Activated naive CD8-positive, alpha-beta T cell treated with anti-CD3 and anti-CD28 coated beads for 36 hours (primary cell): ENCODE measurements around the gene ZNF407. TPM values are rescaled to one million over a fixed set of nuclear protein-coding genes. Genes with fewer than 3 reads are reported as not detected.

Experiments
- DNase-seq: peaks from one replicate; pipeline ENCODE4 v3.0.0; 2021
- H3K27ac Mint-ChIP-seq: one replicate; pipeline ENCODE4 v1.8.0; 2022; ENCODE audit warnings: mild to moderate bottlenecking, moderate library complexity, mixed read lengths
- H3K27me3 Mint-ChIP-seq: one replicate; pipeline ENCODE4 v1.8.0; 2022; ENCODE audit warnings: mild to moderate bottlenecking, mixed read lengths
- H3K36me3 Mint-ChIP-seq: one replicate; pipeline ENCODE4 v1.8.0; 2021; ENCODE audit warnings: mild to moderate bottlenecking, mixed read lengths
- H3K4me1 Mint-ChIP-seq: one replicate; pipeline ENCODE4 v1.8.0; 2021; ENCODE audit warnings: mixed read lengths
- H3K4me3 Mint-ChIP-seq: one replicate; pipeline ENCODE4 v1.8.0; 2022; ENCODE audit warnings: mild to moderate bottlenecking, moderate library complexity, mixed read lengths
- H3K9me3 Mint-ChIP-seq: one replicate; pipeline ENCODE4 v1.8.0; 2022; ENCODE audit warnings: mixed read lengths
- total RNA-seq, 2 experiments: library from RNA; stranded (reverse); gene quantifications; one replicate each; pipeline ENCODE4 v1.2.3, GENCODE V29; 2021

The ZNF407 gene
- total RNA-seq, 2 experiments from 2014 or later: 9.6 to 10.3 TPM

DNA sequence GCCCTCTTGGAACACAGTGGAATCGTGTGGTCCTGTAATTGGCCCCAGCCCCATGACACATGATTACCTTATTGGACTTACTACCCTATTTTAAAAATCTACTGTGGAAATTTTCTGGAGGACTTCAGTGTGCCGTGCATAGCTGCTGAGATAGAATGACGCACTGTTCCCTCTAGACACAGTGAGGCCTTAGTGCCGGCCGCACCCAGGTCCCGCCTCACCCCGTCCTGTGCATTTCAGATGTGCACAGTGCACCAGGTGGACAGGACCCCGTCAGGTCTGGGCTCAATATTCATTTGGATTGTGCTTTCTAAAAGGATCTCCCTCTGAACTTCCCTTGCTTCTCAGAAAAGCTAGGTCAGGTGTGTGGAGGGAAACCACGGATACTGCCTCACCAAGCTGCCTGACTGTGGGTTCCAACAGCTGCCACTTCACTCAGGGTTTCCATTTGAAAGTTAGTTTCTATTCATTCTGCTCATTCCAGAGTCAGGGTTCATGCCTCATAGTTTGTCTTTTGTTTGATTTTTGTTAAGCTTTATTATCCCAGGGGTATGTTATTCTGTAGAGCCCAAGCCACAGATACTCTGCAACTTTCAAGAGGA, 455.5 kb downstream of the ZNF407 start:
- H3K4me3 Mint-ChIP-seq: no peak overlapping the region
- no peaks in the 10 kb centered on the region for H3K9me3 Mint-ChIP-seq
- peak overlapping the region; percentile 37 for H3K27ac Mint-ChIP-seq
- DNase-seq: no peak
- H3K27me3 Mint-ChIP-seq: no peaks in the 10 kb centered on the region
- H3K36me3 Mint-ChIP-seq: peaks cover 3% of the 10 kb centered on the region
- no peaks in the 10 kb centered on the region for H3K4me1 Mint-ChIP-seq

DNA sequence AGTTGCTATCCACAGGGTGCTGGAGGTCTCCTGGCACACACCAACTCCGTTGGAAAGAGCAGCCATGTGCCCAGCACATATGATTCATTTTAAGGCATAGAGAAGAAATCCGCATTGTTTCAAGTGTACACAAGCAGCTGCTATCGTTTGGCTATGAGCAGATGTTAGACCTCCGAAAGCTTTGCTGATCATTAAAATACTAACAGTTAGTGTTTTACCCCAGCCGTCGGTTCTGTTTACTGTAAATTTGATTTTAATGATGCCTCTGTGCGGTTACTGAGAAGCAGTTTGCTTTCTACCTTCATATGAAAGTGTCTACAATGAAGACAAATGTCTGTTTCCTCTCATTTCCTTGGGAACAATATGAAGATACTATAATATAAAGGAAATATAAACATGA, 456.4 kb downstream of the ZNF407 start:
- Mint-ChIP-seq H3K27me3 (no peaks in the 10 kb centered on the region), H3K9me3 (no peaks in the 10 kb centered on the region), H3K4me3 (no peak overlapping the region), H3K27ac (no peak overlapping the region), H3K4me1 (no peaks in the 10 kb centered on the region), H3K36me3 (peaks cover 3% of the 10 kb centered on the region)
- no peak for DNase-seq

- no peaks in the 10 kb centered on the region for H3K9me3 Mint-ChIP-seq
- DNase-seq: no peak
- H3K4me3 Mint-ChIP-seq: no peak overlapping the region
Measured at GRCh38 chr18:75054611-75055010, 456.9 kb downstream of the ZNF407 start.

DNA sequence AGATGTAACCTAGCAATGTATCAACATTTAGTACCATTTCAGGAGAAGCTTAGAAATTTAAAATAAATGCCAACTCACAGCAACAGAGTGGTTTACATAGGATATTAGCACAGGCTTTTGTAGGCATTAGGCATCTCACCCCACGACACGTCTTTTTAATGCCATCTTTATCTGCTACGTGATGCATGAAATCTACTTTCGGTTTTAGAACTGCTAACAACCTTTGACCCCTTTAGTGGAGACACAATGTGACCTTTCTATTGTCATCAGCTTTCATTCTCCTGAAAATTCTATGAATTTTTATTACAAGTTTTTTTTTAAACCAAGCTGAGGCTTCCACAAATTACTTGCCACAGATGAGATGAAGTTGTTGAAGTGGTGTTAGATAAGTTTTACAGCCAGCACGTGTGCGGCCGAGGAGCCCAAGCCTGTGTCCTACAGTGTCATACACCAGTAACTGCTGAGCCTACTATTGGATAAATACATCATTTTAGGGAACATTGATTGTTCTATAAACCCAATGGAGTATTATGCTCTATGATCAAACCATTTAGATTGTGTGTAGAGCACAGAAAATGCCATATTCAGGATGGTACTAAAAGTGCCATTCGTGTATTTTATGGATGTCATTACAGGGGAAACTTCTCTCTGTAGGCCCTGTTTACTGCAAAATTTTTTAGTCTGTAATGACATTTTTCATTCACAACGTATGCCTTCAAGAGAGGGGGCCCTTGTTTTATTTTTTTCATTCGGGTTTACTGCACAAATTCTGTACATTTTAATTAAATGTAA, 459.7 kb downstream of the ZNF407 start:
- no peak overlapping the region for H3K4me3 Mint-ChIP-seq

More at GRCh38 chr18:75054611-75055010, 456.9 kb downstream of the ZNF407 start:
- Mint-ChIP-seq H3K27me3 (no peaks in the 10 kb centered on the region), H3K27ac (no peak overlapping the region), H3K36me3 (peaks cover 2% of the 10 kb centered on the region), H3K4me1 (no peaks in the 10 kb centered on the region)

GRCh38 chr18:75060185-75060584, 462.5 kb downstream of the ZNF407 start:
- Mint-ChIP-seq H3K4me1 (no peaks in the 10 kb centered on the region), H3K36me3 (no peaks in the 10 kb centered on the region), H3K9me3 (no peaks in the 10 kb centered on the region), H3K4me3 (no peak overlapping the region), H3K27ac (no peak overlapping the region), H3K27me3 (no peaks in the 10 kb centered on the region)
- DNase-seq: no peak

More for the DNA sequence above, 459.7 kb downstream of the ZNF407 start:
- DNase-seq: no peak
- no peaks in the 10 kb centered on the region for H3K9me3 Mint-ChIP-seq
- H3K27ac Mint-ChIP-seq: no peak overlapping the region
- no peaks in the 10 kb centered on the region for H3K27me3 Mint-ChIP-seq
- H3K36me3 Mint-ChIP-seq: no peaks in the 10 kb centered on the region
- H3K4me1 Mint-ChIP-seq: no peaks in the 10 kb centered on the region

DNA sequence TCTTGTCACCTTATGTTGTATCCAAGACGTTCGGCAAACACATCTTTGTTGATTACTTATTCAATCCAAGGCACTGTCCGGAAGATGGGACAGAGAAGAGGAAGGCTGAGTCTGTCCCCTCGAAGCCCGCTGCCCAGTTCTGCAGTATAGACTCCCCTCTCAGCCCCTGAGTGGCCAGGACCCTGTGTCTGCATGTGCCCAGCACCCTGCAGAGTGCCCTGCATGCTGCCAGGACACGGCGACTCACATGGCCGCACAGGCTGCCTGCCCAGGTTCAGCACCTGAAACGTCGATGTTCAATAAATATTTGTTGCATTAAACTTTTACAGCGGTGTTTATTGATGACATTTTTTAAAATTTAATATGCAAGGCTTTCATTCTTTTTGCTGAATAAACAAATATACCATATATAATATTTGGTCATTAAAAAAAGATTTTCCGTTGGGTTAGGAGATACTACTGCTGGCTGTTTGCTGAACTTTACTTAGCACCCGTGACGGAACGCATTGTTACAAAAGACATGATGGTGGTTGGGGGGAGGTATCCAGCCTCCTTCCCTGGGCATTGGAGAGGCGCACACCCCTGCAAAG, 464.7 kb downstream of the ZNF407 start:
- Mint-ChIP-seq H3K4me1 (peaks cover 2% of the 10 kb centered on the region), H3K27ac (no peak overlapping the region), H3K36me3 (no peaks in the 10 kb centered on the region), H3K27me3 (no peaks in the 10 kb centered on the region), H3K4me3 (no peak overlapping the region), H3K9me3 (no peaks in the 10 kb centered on the region)
- no peak for DNase-seq

DNA sequence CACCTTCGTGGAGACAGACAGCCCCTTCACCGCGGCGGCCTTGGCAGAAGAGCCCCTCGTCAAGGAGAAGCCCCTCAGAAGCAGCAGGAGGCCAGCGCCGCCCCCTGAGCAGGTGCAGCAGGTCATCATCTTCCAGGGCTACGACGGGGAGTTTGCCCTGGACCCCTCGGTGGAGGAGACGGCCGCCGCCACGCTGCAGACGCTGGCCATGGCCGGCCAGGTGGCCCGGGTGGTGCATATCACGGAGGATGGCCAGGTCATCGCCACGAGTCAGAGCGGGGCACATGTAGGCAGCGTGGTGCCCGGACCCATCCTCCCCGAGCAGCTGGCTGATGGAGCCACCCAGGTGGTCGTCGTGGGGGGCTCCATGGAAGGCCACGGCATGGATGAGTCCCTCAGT, 465.5 kb downstream of the ZNF407 start:
- H3K9me3 Mint-ChIP-seq: no peaks in the 10 kb centered on the region
- H3K4me1 Mint-ChIP-seq: peaks cover 2% of the 10 kb centered on the region
- H3K27me3 Mint-ChIP-seq: no peaks in the 10 kb centered on the region

GRCh38 chr18:75063615-75064512, 466.2 kb downstream of the ZNF407 start:
- Mint-ChIP-seq H3K27ac (no peak overlapping the region), H3K4me1 (peaks cover 2% of the 10 kb centered on the region), H3K4me3 (no peak overlapping the region), H3K36me3 (no peaks in the 10 kb centered on the region), H3K27me3 (no peaks in the 10 kb centered on the region), H3K9me3 (no peaks in the 10 kb centered on the region)
- no peak for DNase-seq

More for the DNA sequence above, 465.5 kb downstream of the ZNF407 start:
- no peak overlapping the region for H3K27ac Mint-ChIP-seq
- H3K36me3 Mint-ChIP-seq: no peaks in the 10 kb centered on the region
- H3K4me3 Mint-ChIP-seq: no peak overlapping the region
- DNase-seq: no peak

- no peak overlapping the region for H3K27ac Mint-ChIP-seq
- H3K36me3 Mint-ChIP-seq: no peaks in the 10 kb centered on the region
- no peaks in the 10 kb centered on the region for H3K9me3 Mint-ChIP-seq
- H3K27me3 Mint-ChIP-seq: no peaks in the 10 kb centered on the region
- H3K4me1 Mint-ChIP-seq: peaks cover 2% of the 10 kb centered on the region
- no peak overlapping the region for H3K4me3 Mint-ChIP-seq
- no peak for DNase-seq
Measured at GRCh38 chr18:75064513-75064905, 466.8 kb downstream of the ZNF407 start.

DNA sequence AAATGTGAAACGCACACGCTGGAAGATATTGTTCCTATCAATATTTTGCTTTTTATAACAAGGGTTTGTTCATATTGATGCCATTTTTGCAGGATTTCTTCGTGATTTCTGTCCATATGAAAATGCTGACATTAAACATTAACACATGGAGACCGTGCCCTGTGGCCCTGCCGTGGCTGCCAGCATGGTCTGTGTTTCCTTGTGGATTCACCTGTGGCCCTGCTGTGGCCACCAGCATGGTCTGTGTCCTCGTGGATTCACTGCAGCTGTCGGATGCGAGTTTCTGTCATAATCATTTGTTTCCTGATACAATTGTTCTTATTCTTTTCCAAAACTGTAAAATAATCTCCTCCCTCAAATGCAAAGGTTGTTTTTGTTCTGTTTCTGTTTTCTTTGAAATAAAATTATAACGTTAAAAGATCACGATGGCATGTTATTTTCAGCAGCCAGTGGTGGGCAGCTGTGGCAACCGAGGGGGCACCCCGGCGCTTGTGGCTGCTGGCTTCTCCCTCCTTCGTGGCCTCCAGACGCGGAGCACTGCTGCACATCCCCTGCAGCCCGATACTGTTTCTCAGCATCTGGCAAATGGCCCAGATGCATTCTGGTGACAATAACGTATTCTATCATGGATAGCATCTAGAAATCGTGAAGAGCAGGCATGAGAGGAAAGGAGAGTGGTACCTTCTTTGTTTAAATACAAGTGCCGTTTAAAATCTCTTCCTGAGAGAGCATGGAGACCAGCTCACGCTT, 467.8 kb downstream of the ZNF407 start:
- no peaks in the 10 kb centered on the region for H3K27me3 Mint-ChIP-seq
- DNase-seq: no peak
- no peaks in the 10 kb centered on the region for H3K9me3 Mint-ChIP-seq
- H3K27ac Mint-ChIP-seq: no peak overlapping the region
- H3K4me1 Mint-ChIP-seq: peaks cover 10% of the 10 kb centered on the region
- H3K4me3 Mint-ChIP-seq: no peak overlapping the region
- no peaks in the 10 kb centered on the region for H3K36me3 Mint-ChIP-seq

- H3K4me1 Mint-ChIP-seq: peaks cover 18% of the 10 kb centered on the region
- H3K4me3 Mint-ChIP-seq: no peak overlapping the region
- no peaks in the 10 kb centered on the region for H3K36me3 Mint-ChIP-seq
- no peaks in the 10 kb centered on the region for H3K9me3 Mint-ChIP-seq
- no peak overlapping the region for H3K27ac Mint-ChIP-seq
- H3K27me3 Mint-ChIP-seq: no peaks in the 10 kb centered on the region
- DNase-seq: no peak
Measured at GRCh38 chr18:75066021-75066880, 468.6 kb downstream of the ZNF407 start.

GRCh38 chr18:75066936-75067335, 469.3 kb downstream of the ZNF407 start:
- Mint-ChIP-seq H3K4me1 (peaks cover 21% of the 10 kb centered on the region), H3K36me3 (no peaks in the 10 kb centered on the region), H3K27ac (no peak overlapping the region), H3K4me3 (no peak overlapping the region), H3K9me3 (no peaks in the 10 kb centered on the region), H3K27me3 (no peaks in the 10 kb centered on the region)
- DNase-seq: no peak

DNA sequence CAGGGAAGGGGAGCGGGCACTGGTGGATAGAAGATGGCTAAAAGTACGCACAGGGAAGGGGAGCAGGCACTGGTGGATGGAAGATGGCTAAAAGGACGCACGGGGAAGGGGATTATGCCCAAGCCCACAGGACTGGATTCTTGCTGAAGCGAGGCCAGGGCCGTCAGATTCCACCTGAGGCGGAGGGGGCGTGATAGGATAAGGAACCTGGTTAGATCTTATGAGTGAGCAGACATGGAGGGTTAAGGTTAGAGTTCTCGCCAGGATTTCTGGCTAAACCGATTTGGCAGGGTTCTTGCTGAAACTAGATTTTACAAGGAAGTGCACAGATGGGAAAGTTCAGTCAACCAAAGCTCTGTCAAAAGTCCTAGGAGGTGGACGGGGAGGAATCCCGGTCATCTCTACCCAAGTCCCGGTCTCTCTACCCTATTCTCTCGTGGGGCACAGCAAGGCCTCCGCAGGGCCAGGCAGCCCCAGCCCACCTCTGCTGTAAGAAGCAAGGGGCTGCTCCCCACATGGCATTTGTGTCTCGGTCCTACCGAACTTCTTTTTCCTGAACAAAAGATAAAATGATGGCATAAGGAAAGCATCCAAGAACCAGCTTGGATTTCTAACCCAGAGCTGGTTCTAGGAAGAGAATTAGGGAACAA, 470.5 kb downstream of the ZNF407 start:
- Mint-ChIP-seq H3K4me3 (no peak overlapping the region), H3K9me3 (no peaks in the 10 kb centered on the region), H3K36me3 (peaks cover 5% of the 10 kb centered on the region), H3K27ac (peak overlapping the region; percentile 55), H3K4me1 (peaks cover 25% of the 10 kb centered on the region), H3K27me3 (no peaks in the 10 kb centered on the region)
- no peak for DNase-seq
